ENCODE measurements around the gene TUBGCP3.

GRCh38 chr13:112625698-112626097 is 37.7 kb upstream of the TUBGCP3 start:
- TF ChIP-seq CTCF (IDR thresholded peaks at IDR 0.05) (no peak), POLR2AphosphoS5 (IDR thresholded peaks at IDR 0.05) (no peak)

Data from upper lobe of left lung (tissue), 4 donors.